ENCODE measurements around the gene PKNOX2.

DNA sequence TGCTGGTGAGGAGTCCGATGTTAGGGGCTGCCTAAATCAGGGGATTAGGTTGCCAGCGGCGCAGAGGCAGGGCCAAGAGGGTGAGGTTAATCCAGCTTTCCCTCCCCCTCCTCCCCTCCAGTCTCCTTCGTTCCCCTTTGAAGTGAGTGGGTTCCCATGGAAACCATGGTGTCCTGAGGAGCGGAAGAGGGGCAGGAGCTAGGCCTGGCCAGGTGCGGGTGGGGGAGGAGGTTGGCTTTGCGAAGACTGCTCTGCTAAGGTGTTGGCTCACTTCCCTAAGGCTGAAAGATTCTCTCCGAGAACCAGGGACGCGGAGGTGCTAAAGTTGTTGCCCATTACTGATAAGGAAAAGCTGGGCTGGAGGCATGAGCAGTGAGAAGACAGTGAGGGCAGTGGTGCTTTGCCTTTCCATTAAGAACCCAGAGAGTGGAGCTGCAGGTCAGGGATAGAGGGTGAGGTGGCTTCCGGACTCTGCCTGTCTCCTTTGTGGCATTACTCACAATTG, 206.9 kb downstream of the PKNOX2 start:
- TF ChIP-seq CTCF (conservative IDR thresholded peaks at IDR 0.05; ENCODE audit: low read depth, low read length) (no peak), CEBPB (IDR thresholded peaks at IDR 0.05; ENCODE audit: low read depth, low read length) (no peak), BHLHE40 (IDR thresholded peaks at IDR 0.05; ENCODE audit: low read depth, low read length) (no peak), CHD1 (IDR thresholded peaks at IDR 0.05; ENCODE audit: low read depth, low read length) (no peak), NFE2L2 (IDR thresholded peaks at IDR 0.05; ENCODE audit: low read depth, low read length) (no peak), POLR2A (IDR thresholded peaks at IDR 0.05; ENCODE audit: low read depth, low read length) (no peak), FOS (IDR thresholded peaks at IDR 0.05; ENCODE audit: low read depth, low read length) (no peak), RFX5 (IDR thresholded peaks at IDR 0.05; ENCODE audit: low read depth, low read length) (no peak), SMC3 (IDR thresholded peaks at IDR 0.05; ENCODE audit: low read depth, low read length) (no peak)
- TF ChIP-seq, protein P1, sequence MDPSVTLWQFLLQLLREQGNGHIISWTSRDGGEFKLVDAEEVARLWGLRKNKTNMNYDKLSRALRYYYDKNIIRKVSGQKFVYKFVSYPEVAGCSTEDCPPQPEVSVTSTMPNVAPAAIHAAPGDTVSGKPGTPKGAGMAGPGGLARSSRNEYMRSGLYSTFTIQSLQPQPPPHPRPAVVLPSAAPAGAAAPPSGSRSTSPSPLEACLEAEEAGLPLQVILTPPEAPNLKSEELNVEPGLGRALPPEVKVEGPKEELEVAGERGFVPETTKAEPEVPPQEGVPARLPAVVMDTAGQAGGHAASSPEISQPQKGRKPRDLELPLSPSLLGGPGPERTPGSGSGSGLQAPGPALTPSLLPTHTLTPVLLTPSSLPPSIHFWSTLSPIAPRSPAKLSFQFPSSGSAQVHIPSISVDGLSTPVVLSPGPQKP (IDR thresholded peaks at IDR 0.05; ENCODE audit: borderline replicate concordance, low read depth, low read length): no peak

Data from IMR-90 (cell line).